Measurements from ENCODE around the gene OR5M11. TPM values are rescaled to one million over a fixed set of nuclear protein-coding genes. Genes with fewer than 3 reads are reported as not detected.

OR5M11 gene
- total RNA-seq, 1 donor from 2014 or later = not detected

GRCh38 chr11:56509439-56509838 is 33.6 kb downstream of the OR5M11 start:
- ChIA-PET CTCF (no interaction called here), POLR2A (no interaction called here)
- intact Hi-C loops (cut with micrococcal nuclease) = no loop called here
- H3K4me1 Mint-ChIP-seq = no peaks in the 10 kb centered on the region
- H3K36me3 Mint-ChIP-seq (ENCODE audit: low read depth) = no peaks in the 10 kb centered on the region
- no peak overlapping the region for H3K27ac Mint-ChIP-seq
- no peak for DNase-seq
- peaks cover 4% of the 10 kb centered on the region for H3K9me3 Mint-ChIP-seq
- no peak for ATAC-seq (ENCODE audit: low read depth)
- no peaks in the 10 kb centered on the region for H3K27me3 Mint-ChIP-seq
- no peak overlapping the region for H3K4me3 Mint-ChIP-seq
- TF ChIP-seq CTCF (IDR thresholded peaks at IDR 0.05) = no peak

- H3K4me3 Mint-ChIP-seq = no peak overlapping the region
- ChIA-PET POLR2A (no interaction called here), CTCF (no interaction called here)
- no peaks in the 10 kb centered on the region for H3K27me3 Mint-ChIP-seq
- no peak for TF ChIP-seq CTCF (IDR thresholded peaks at IDR 0.05)
- no peaks in the 10 kb centered on the region for H3K36me3 Mint-ChIP-seq (ENCODE audit: low read depth)
- no peaks in the 10 kb centered on the region for H3K4me1 Mint-ChIP-seq
- H3K27ac Mint-ChIP-seq = no peak overlapping the region
- ATAC-seq (ENCODE audit: low read depth) (no peak), DNase-seq (no peak)
- H3K9me3 Mint-ChIP-seq = peaks cover 5% of the 10 kb centered on the region
- intact Hi-C loops (cut with micrococcal nuclease) = no loop called here
These were observed 46.0 kb downstream of the OR5M11 start for GRCh38 chr11:56497010-56497409.

GRCh38 chr11:56495117-56495516 is 47.9 kb downstream of the OR5M11 start:
- Mint-ChIP-seq H3K4me3 (no peak overlapping the region), H3K27me3 (no peaks in the 10 kb centered on the region), H3K36me3 (ENCODE audit: low read depth) (no peaks in the 10 kb centered on the region), H3K9me3 (peaks cover 5% of the 10 kb centered on the region), H3K27ac (no peak overlapping the region), H3K4me1 (no peaks in the 10 kb centered on the region)
- no peak for TF ChIP-seq CTCF (IDR thresholded peaks at IDR 0.05)
- no peak for DNase-seq
- POLR2A ChIA-PET = no interaction called here
- intact Hi-C loops (cut with micrococcal nuclease) = no loop called here
- ATAC-seq (ENCODE audit: low read depth) = no peak
- CTCF ChIA-PET = no interaction called here

Other genes starting within 250 kb of the OR5M11 start
- gene OR8K3, start 228.1 kb downstream of the OR5M11 start, total RNA-seq = not detected in 2 replicates
- gene OR8K1, start 197.2 kb downstream of the OR5M11 start, total RNA-seq = not detected in 2 replicates
- gene OR8J1, start 189.0 kb downstream of the OR5M11 start, total RNA-seq = not detected in 2 replicates
- gene OR8U1, start 167.6 kb downstream of the OR5M11 start, total RNA-seq = not detected in 2 replicates
- gene OR5AL1, start 130.6 kb downstream of the OR5M11 start, total RNA-seq = not detected in 2 replicates
- not detected in 2 replicates for gene OR5M3, start 69.9 kb downstream of the OR5M11 start, total RNA-seq
- gene OR5M8, start 51.9 kb downstream of the OR5M11 start, total RNA-seq = not detected in 2 replicates
- not detected in 2 replicates for gene OR5M10, start 34.5 kb upstream of the OR5M11 start, total RNA-seq
- not detected in 2 replicates for gene OR5M1, start 71.6 kb upstream of the OR5M11 start, total RNA-seq
- gene OR5AP2, start 99.2 kb upstream of the OR5M11 start, total RNA-seq = not detected in 2 replicates
- not detected in 2 replicates for gene OR5AR1, start 120.4 kb upstream of the OR5M11 start, total RNA-seq
- gene OR9G1, start 155.8 kb upstream of the OR5M11 start, total RNA-seq = not detected in 2 replicates
- not detected in 2 replicates for gene OR9G4, start 205.4 kb upstream of the OR5M11 start, total RNA-seq